ENCODE data around the gene CTDP1.

DNA sequence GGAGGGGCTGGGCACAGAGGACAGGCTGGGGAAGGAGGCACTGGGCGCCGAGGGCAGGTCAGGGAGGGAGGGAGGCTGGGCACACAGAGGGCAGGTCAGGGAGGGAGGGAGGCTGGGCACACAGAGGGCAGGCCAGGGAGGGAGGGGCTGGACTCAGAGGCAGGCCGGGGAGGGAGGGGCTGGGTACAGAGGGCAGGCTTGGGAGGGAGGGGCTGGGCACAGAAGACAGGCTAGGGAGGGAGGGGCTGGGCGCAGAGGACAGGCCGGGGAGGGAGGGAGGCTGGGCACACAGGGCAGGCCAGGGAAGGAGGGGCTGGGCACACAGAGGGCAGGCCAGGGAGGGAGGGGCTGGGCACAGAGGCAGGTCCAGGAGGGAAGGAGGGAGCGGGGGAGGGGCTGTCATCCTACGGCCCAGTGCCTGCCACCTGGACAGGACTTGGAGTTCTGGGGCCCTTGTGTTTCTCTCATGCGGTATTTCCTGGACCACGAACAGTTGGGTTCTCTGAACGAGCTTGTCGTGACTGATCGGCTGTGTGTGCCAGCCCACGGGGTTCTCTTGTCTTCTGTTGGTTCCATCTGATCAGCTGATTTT, 71.5 kb downstream of the CTDP1 start:
- TF ChIP-seq CTCF (IDR thresholded peaks at IDR 0.05; ENCODE audit: poor library complexity): no peak
- no peak for TF ChIP-seq EZH2 (IDR thresholded peaks at IDR 0.05; ENCODE audit: borderline replicate concordance)

Data from hepatocyte (in vitro differentiated cells).